Common myeloid progenitor, CD34-positive (primary cell): ENCODE results near the gene HUS1B.
A peak's percentile ranks its signal among the peaks of the same experiment; 100 is the strongest.
"Not testable (repeated sequence)": the region's sequence is repeated elsewhere in the genome, so short reads cannot be mapped to it uniquely, and the experiment has no call there.

Source experiments
- CTCF ChIA-PET: fragments of 350-600 bp; sonication (Branson Sonifier 250); formaldehyde crosslinking; loops from one replicate; lab custom pipeline; 2021; ENCODE audit warnings: antibody characterized with exemption; lab: Charles Lee
- POLR2A ChIA-PET: fragments of 350-600 bp; sonication (Branson Sonifier 250); formaldehyde crosslinking; loops from one replicate; lab custom pipeline; 2021; ENCODE audit warnings: antibody characterized with exemption; lab: Charles Lee
- DNase-seq, 3 donors: peaks; one replicate each; pipeline versions ENCODE4 v3.0.0 to v3.0.0-alpha.2; 2013
- H3K27ac ChIP-seq, 2 experiments: 1 replicate in 1 of 2; 2 replicates in 1 of 2; pipeline ENCODE4 v1.7.0; 2013; ENCODE audit warnings: inconsistent platforms in 2 of 2, low read length in 2 of 2, mild to moderate bottlenecking in 2 of 2, low read depth in 1 of 2, moderate library complexity in 1 of 2; ENCODE audit not compliant: severe bottlenecking in 2 of 2, insufficient read depth in 1 of 2, poor library complexity in 1 of 2
- H3K27me3 ChIP-seq, 5 experiments: replicated peaks in 2 of 5; 1 replicate in 3 of 5; 2 replicates in 2 of 5; pipeline versions ENCODE4 v1.6.1 to v1.7.0; 2013; ENCODE audit warnings: low read length in 4 of 5, mild to moderate bottlenecking in 2 of 5, moderate library complexity in 2 of 5, inconsistent platforms in 1 of 5; ENCODE audit not compliant: insufficient read depth in 5 of 5, control insufficient read depth in 4 of 5
- H3K36me3 ChIP-seq, 4 experiments: 1 replicate in 2 of 4; 2 replicates in 2 of 4; pipeline versions ENCODE4 v1.6.1 to v1.7.0; 2013; ENCODE audit warnings: low read length in 3 of 4, control low read depth in 1 of 4, mild to moderate bottlenecking in 1 of 4; ENCODE audit not compliant: control insufficient read depth in 4 of 4, insufficient read depth in 4 of 4
- H3K4me1 ChIP-seq, 4 experiments: 1 replicate in 3 of 4; 2 replicates in 1 of 4; pipeline versions ENCODE4 v1.6.1 to v1.7.1; 2013; ENCODE audit warnings: low read length in 3 of 4, mild to moderate bottlenecking in 3 of 4, control low read depth in 1 of 4, inconsistent platforms in 1 of 4, moderate library complexity in 1 of 4; ENCODE audit not compliant: control insufficient read depth in 4 of 4, insufficient read depth in 4 of 4; ENCODE audit errors: control extremely low read depth in 1 of 4
- H3K4me3 ChIP-seq, 7 experiments: 1 replicate in 4 of 7; 2 replicates in 3 of 7; pipeline versions ENCODE4 v1.5.1 to v1.7.0; 2013; ENCODE audit warnings: mild to moderate bottlenecking in 7 of 7, low read length in 6 of 7, moderate library complexity in 6 of 7, inconsistent platforms in 2 of 7, low read depth in 2 of 7, control low read depth in 1 of 7; ENCODE audit not compliant: insufficient read depth in 4 of 7, control insufficient read depth in 1 of 7; ENCODE audit errors: extremely low read depth in 1 of 7
- H3K9me3 ChIP-seq, 5 experiments: 1 replicate in 4 of 5; 2 replicates in 1 of 5; pipeline versions ENCODE4 v1.6.1 to v1.7.1; 2013; ENCODE audit warnings: low read length in 4 of 5, mild to moderate bottlenecking in 2 of 5, inconsistent platforms in 1 of 5, low read depth in 1 of 5, moderate library complexity in 1 of 5; ENCODE audit not compliant: control insufficient read depth in 4 of 5, insufficient read depth in 2 of 5; ENCODE audit errors: control extremely low read depth in 1 of 5
- WGBS: methylation state at CpG from one replicate; pipeline ENCODE4 v1.1.5; 2013; ENCODE audit not compliant: insufficient coverage; 5-methylcytosine and 5-hydroxymethylcytosine counted together

The HUS1B gene

GRCh38 chr6:701215-701614 is 44.3 kb upstream of the HUS1B start:
- Histone ChIP-seq H3K9me3 (no peaks in the 10 kb centered on the region), H3K4me1 (no peaks in the 10 kb centered on the region), H3K36me3 (no peaks in the 10 kb centered on the region), H3K27ac (no peak overlapping the region), H3K27me3 (peaks cover 0 to 20% (median 9%) of the 10 kb centered on the region in 5 experiments), H3K4me3 (no peak overlapping the region)
- WGBS, result 96% methylated on average over 4 of the region's 4 CpGs
- DNase-seq, result no peak
- POLR2A ChIA-PET, result no interaction called here
- CTCF ChIA-PET, result no interaction called here

GRCh38 chr6:700490-700889 is 43.6 kb upstream of the HUS1B start:
- no peak overlapping the region for H3K4me3 ChIP-seq
- no peaks in the 10 kb centered on the region for H3K9me3 ChIP-seq
- DNase-seq, result no peak
- H3K27me3 ChIP-seq, result peaks cover 0 to 20% (median 9%) of the 10 kb centered on the region in 5 experiments
- WGBS, result 100% methylated on average over 1 of the region's 3 CpGs
- CTCF ChIA-PET, result no interaction called here
- POLR2A ChIA-PET, result no interaction called here
- no peaks in the 10 kb centered on the region for H3K4me1 ChIP-seq
- H3K36me3 ChIP-seq, result no peaks in the 10 kb centered on the region
- no peak overlapping the region for H3K27ac ChIP-seq

- no peak overlapping the region for H3K4me3 ChIP-seq
- no peaks in the 10 kb centered on the region for H3K36me3 ChIP-seq
- H3K4me1 ChIP-seq, result no peaks in the 10 kb centered on the region
- H3K9me3 ChIP-seq, result no peaks in the 10 kb centered on the region
- CTCF ChIA-PET, result interaction anchor here (1.1 kb wide), 1 partner anchor 12 kb away, joined by 3 read pairs; no protein-coding TSS in a partner anchor
- 76% methylated on average over 4 of the region's 6 CpGs for WGBS
- peak in 2 of 3 donors; percentile 21 to 27 for DNase-seq
- H3K27ac ChIP-seq, result no peak overlapping the region
- POLR2A ChIA-PET, result no interaction called here
- peaks cover 0 to 15% (median 9%) of the 10 kb centered on the region in 5 experiments for H3K27me3 ChIP-seq
These were observed 42.4 kb upstream of the HUS1B start for GRCh38 chr6:699319-699718.

- whole genome bisulfite sequencing, result 97% methylated on average over 35 of the region's 40 CpGs
- CTCF ChIA-PET, result interaction anchor here (0.6 kb wide), 1 partner anchor 54 kb away, joined by 3 read pairs; no protein-coding TSS in a partner anchor
- H3K27me3 ChIP-seq, H3K27ac ChIP-seq, H3K9me3 ChIP-seq, H3K36me3 ChIP-seq, POLR2A ChIA-PET, DNase-seq, H3K4me3 ChIP-seq: not testable (repeated sequence)
- peaks cover 0 to 20% (median 11%) of the 10 kb centered on the region in 4 experiments for H3K4me1 ChIP-seq
These were observed 37.7 kb upstream of the HUS1B start for GRCh38 chr6:694431-695126.

- WGBS, result 95% methylated on average over 4 of the region's 12 CpGs
- peak overlapping the region in 5 of 7 experiments; percentile 73 to 96 (median 86) for H3K4me3 ChIP-seq
- peaks cover 0 to 4% (median 0%) of the 10 kb centered on the region in 5 experiments for H3K27me3 ChIP-seq
- H3K4me1 ChIP-seq, result peaks cover 0 to 20% (median 11%) of the 10 kb centered on the region in 4 experiments
- peak overlapping the region in 1 of 2 experiments; percentile 74 for H3K27ac ChIP-seq
- CTCF ChIA-PET, result no interaction called here
- no peak for DNase-seq
- POLR2A ChIA-PET, result no interaction called here
- H3K36me3 ChIP-seq, result peaks cover 2 to 7% (median 4%) of the 10 kb centered on the region in 4 experiments
- H3K9me3 ChIP-seq, result no peaks in the 10 kb centered on the region
These were observed 36.8 kb upstream of the HUS1B start for GRCh38 chr6:693723-694009.

- POLR2A ChIA-PET, result interaction anchor here (0.6 kb wide), 1 partner anchor 19 kb away, joined by 3 read pairs; no protein-coding TSS in a partner anchor
- Histone ChIP-seq H3K27me3 (peaks cover 0 to 4% (median 0%) of the 10 kb centered on the region in 5 experiments), H3K4me3 (peak within 1 kb of the TSS; percentile 73 to 96 (median 85)), H3K4me1 (peaks cover 0 to 20% (median 11%) of the 10 kb centered on the region in 4 experiments), H3K9me3 (no peaks in the 10 kb centered on the region), H3K36me3 (peaks cover 2 to 10% (median 8%) of the 10 kb centered on the region in 4 experiments), H3K27ac (peak within 1 kb of the TSS; percentile 50 to 74)
- DNase-seq, result peak; percentile 74 to 88 (median 82)
- WGBS, result 3% methylated on average over 44 of the region's 63 CpGs
- CTCF ChIA-PET, result interaction anchor here (1.5 kb wide), 1 partner anchor 9 kb away, joined by 3 read pairs; no protein-coding TSS in a partner anchor
These were observed 36.2 kb upstream of the HUS1B start, which contains the start of gene EXOC2 for GRCh38 chr6:692858-693722. Gene EXOC2, minus strand, starts transcription at chr6:693139. Its CDS starts 55,321 bp downstream, at chr6:637818.
